Brain microvascular endothelial cell (primary cell): ENCODE data around the gene KCNIP4.

Experiments used
- DNase-seq: peaks from one replicate; pipeline ENCODE4 v3.0.0-alpha.2; 2020
- H3K27ac ChIP-seq: fragments of 250-450 bp; sonication (Bioruptor Pico); 2 replicates; pipeline ENCODE4 v1.5.1; 2020; ENCODE audit warnings: mild to moderate bottlenecking, moderate library complexity
- H3K27me3 ChIP-seq: fragments of 250-450 bp; sonication (Bioruptor Pico); replicated peaks from 2 replicates; pipeline ENCODE4 v1.5.1; 2020; ENCODE audit warnings: mild to moderate bottlenecking
- H3K36me3 ChIP-seq: fragments of 250-450 bp; sonication (Bioruptor Pico); replicated peaks from 2 replicates; pipeline ENCODE4 v1.5.1; 2020; ENCODE audit warnings: mild to moderate bottlenecking
- H3K4me3 ChIP-seq: 2 replicates; pipeline ENCODE4 v1.5.1; 2011; ENCODE audit warnings: low read depth, mild to moderate bottlenecking, control low read depth, low read length, moderate library complexity
- CTCF ChIP-seq: IDR thresholded peaks from 2 replicates; pipeline ENCODE4 v1.5.1; 2011; ENCODE audit warnings: low read depth, mild to moderate bottlenecking, moderate library complexity, low read length, control low read depth, inconsistent platforms; ENCODE audit errors: missing control alignments
- in situ Hi-C: cut with HindIII; loops from 2 replicates; pipeline ENCODE4 v1.10.0; 2017; ENCODE audit warnings: low sequenced_read_pairs, low pct_ligation_motif_present

The KCNIP4 gene

GRCh38 chr4:21900211-21900610 lies 48.4 kb downstream of the KCNIP4 start:
- no peak for TF ChIP-seq CTCF
- no peak overlapping the region for H3K4me3 ChIP-seq
- H3K27ac ChIP-seq, result no peak overlapping the region
- in situ Hi-C loops, result no loop called here
- DNase-seq, result no peak
- H3K36me3 ChIP-seq, result no peaks in the 10 kb centered on the region
- no peaks in the 10 kb centered on the region for H3K27me3 ChIP-seq

GRCh38 chr4:21898101-21898500 lies 50.5 kb downstream of the KCNIP4 start:
- in situ Hi-C loops, result no loop called here
- H3K27me3 ChIP-seq, result no peaks in the 10 kb centered on the region
- TF ChIP-seq CTCF, result no peak
- no peaks in the 10 kb centered on the region for H3K36me3 ChIP-seq
- DNase-seq, result no peak
- no peak overlapping the region for H3K27ac ChIP-seq
- no peak overlapping the region for H3K4me3 ChIP-seq

GRCh38 chr4:21896767-21897166 lies 51.8 kb downstream of the KCNIP4 start:
- no peaks in the 10 kb centered on the region for H3K36me3 ChIP-seq
- no peak for DNase-seq
- in situ Hi-C loops, result no loop called here
- H3K27me3 ChIP-seq, result no peaks in the 10 kb centered on the region
- no peak overlapping the region for H3K4me3 ChIP-seq
- no peak for TF ChIP-seq CTCF
- H3K27ac ChIP-seq, result no peak overlapping the region

- H3K27ac ChIP-seq, result no peak overlapping the region
- no peak for TF ChIP-seq CTCF
- H3K27me3 ChIP-seq, result no peaks in the 10 kb centered on the region
- DNase-seq, result no peak
- no peaks in the 10 kb centered on the region for H3K36me3 ChIP-seq
- in situ Hi-C loops, result no loop called here
- H3K4me3 ChIP-seq, result no peak overlapping the region
Measured at GRCh38 chr4:21893136-21893535, 55.4 kb downstream of the KCNIP4 start.

GRCh38 chr4:21890231-21890630 lies 58.3 kb downstream of the KCNIP4 start:
- Histone ChIP-seq H3K27ac (no peak overlapping the region), H3K4me3 (no peak overlapping the region), H3K27me3 (no peaks in the 10 kb centered on the region), H3K36me3 (no peaks in the 10 kb centered on the region)
- no peak for TF ChIP-seq CTCF
- DNase-seq, result no peak
- in situ Hi-C loops, result no loop called here

- Histone ChIP-seq H3K36me3 (no peaks in the 10 kb centered on the region), H3K4me3 (no peak overlapping the region), H3K27ac (peak overlapping the region; percentile 58), H3K27me3 (no peaks in the 10 kb centered on the region)
- in situ Hi-C loops, result no loop called here
- DNase-seq, result peak; percentile 89
- TF ChIP-seq CTCF, result no peak
Measured at GRCh38 chr4:21888195-21888976, 60.2 kb downstream of the KCNIP4 start.
